Measurements from ENCODE around the gene C9orf43.

- TF ChIP-seq POLR2A (IDR thresholded peaks at IDR 0.05) (no peak), CTCF (IDR thresholded peaks at IDR 0.05) (no peak)
Observed at GRCh38 chr9:113476511-113476916, 66.0 kb downstream of the C9orf43 start.

All from testis (tissue), 2 donors.